Endodermal cell (in vitro differentiated cells): ENCODE data around the gene CENPF. TPM values are rescaled to one million over a fixed set of nuclear protein-coding genes. Genes with fewer than 3 reads are reported as not detected.

Experiments used
- DNase-seq: peaks from one replicate; pipeline ENCODE4 v3.0.0-alpha.2; 2017
- H3K27ac ChIP-seq: 2 replicates; pipeline ENCODE4 v1.5.1; 2013; ENCODE audit warnings: mild to moderate bottlenecking, low read depth, low read length, moderate library complexity
- H3K27me3 ChIP-seq: 2 replicates; pipeline ENCODE4 v1.6.1; 2013; ENCODE audit warnings: mild to moderate bottlenecking, low read length, moderate library complexity; ENCODE audit not compliant: insufficient read depth, control insufficient read depth, poor library complexity, severe bottlenecking
- H3K36me3 ChIP-seq: 2 replicates; pipeline ENCODE4 v1.7.0; 2013; ENCODE audit warnings: mild to moderate bottlenecking, low read length, moderate library complexity; ENCODE audit not compliant: control insufficient read depth, insufficient read depth
- H3K4me1 ChIP-seq: one replicate; pipeline ENCODE4 v1.7.0; 2013; ENCODE audit warnings: low read length; ENCODE audit not compliant: control insufficient read depth, insufficient read depth
- H3K4me3 ChIP-seq: 2 replicates; pipeline ENCODE4 v1.5.1; 2013; ENCODE audit warnings: mild to moderate bottlenecking, low read length, moderate library complexity
- H3K9ac ChIP-seq: 2 replicates; pipeline ENCODE4 v1.6.1; 2013; ENCODE audit warnings: mild to moderate bottlenecking, low read length, moderate library complexity; ENCODE audit not compliant: poor library complexity, severe bottlenecking; ENCODE audit errors: extremely low read depth
- H3K9me3 ChIP-seq: 2 replicates; pipeline ENCODE4 v1.6.1; 2013; ENCODE audit warnings: mild to moderate bottlenecking, low read length, moderate library complexity; ENCODE audit not compliant: control insufficient read depth
- H3K27ac Mint-ChIP-seq: 2 replicates; pipeline ENCODE4 v1.8.0; 2020; ENCODE audit warnings: mixed read lengths
- H3K27me3 Mint-ChIP-seq: 2 replicates; pipeline ENCODE4 v1.8.0; 2021; ENCODE audit warnings: mild to moderate bottlenecking, mixed read lengths; ENCODE audit not compliant: insufficient read depth
- H3K36me3 Mint-ChIP-seq: 2 replicates; pipeline ENCODE4 v1.8.0; 2020; ENCODE audit warnings: low read depth, mixed read lengths
- H3K4me1 Mint-ChIP-seq: 2 replicates; pipeline ENCODE4 v1.8.0; 2020; ENCODE audit warnings: mixed read lengths
- H3K4me3 Mint-ChIP-seq: 2 replicates; pipeline ENCODE4 v1.8.0; 2020; ENCODE audit warnings: mild to moderate bottlenecking, moderate library complexity, mixed read lengths
- H3K9me3 Mint-ChIP-seq: 2 replicates; pipeline ENCODE4 v1.8.0; 2020; ENCODE audit warnings: mild to moderate bottlenecking, mixed read lengths
- CTCF ChIP-seq: fragments of 200-600 bp; sonication (generic); conservative IDR thresholded peaks from 2 replicates; pipeline ENCODE4 v1.5.0; 2021; ENCODE audit warnings: antibody characterized with exemption, mild to moderate bottlenecking
- WGBS, 2 experiments: methylation state at CpG; one replicate each; pipeline versions ENCODE4 v1.1.5 to v1.1.7; 2013; ENCODE audit warnings: missing lambda C conversion rate in 2 of 2, mixed read lengths in 1 of 2; ENCODE audit not compliant: insufficient coverage in 1 of 2, insufficient read length in 1 of 2; 5-methylcytosine and 5-hydroxymethylcytosine counted together
- total RNA-seq, 2 donors: library from RNA; stranded (reverse); fragmentation: NEBNext Ultra II Directional in 1 of 2; extraction: Animal tissue kit (Norgen Biotek cat#: 25700) in 1 of 2; gene quantifications; 2 replicates in 1 of 2; 3 replicates in 1 of 2; pipeline ENCODE4 v1.2.1, GENCODE V29; 2021

Gene CENPF
- total RNA-seq, 2 donors from 2014 or later, result 77.2 to 87.2 TPM

GRCh38 chr1:214581785-214582184, 21.2 kb upstream of the CENPF start:
- Histone ChIP-seq H3K9me3 (peaks cover 8% of the 10 kb centered on the region), H3K27ac (no peak overlapping the region), H3K9ac (no peak overlapping the region), H3K4me3 (no peak overlapping the region), H3K4me1 (peaks cover 9% of the 10 kb centered on the region), H3K27me3 (peaks cover 8% of the 10 kb centered on the region), H3K36me3 (no peaks in the 10 kb centered on the region)
- peak overlapping the region; percentile 26 for H3K27ac Mint-ChIP-seq
- DNase-seq, result peak; percentile 59
- 48 to 57% methylated on average over 1 to 2 of the region's 2 CpGs for WGBS, 2 experiments
- H3K4me1 Mint-ChIP-seq, result peaks cover 11% of the 10 kb centered on the region
- H3K4me3 Mint-ChIP-seq, result no peak overlapping the region
- peaks cover 3% of the 10 kb centered on the region for H3K27me3 Mint-ChIP-seq
- peaks cover 13% of the 10 kb centered on the region for H3K9me3 Mint-ChIP-seq
- TF ChIP-seq CTCF, result no peak
- H3K36me3 Mint-ChIP-seq, result peaks cover under 1% of the 10 kb centered on the region

DNA sequence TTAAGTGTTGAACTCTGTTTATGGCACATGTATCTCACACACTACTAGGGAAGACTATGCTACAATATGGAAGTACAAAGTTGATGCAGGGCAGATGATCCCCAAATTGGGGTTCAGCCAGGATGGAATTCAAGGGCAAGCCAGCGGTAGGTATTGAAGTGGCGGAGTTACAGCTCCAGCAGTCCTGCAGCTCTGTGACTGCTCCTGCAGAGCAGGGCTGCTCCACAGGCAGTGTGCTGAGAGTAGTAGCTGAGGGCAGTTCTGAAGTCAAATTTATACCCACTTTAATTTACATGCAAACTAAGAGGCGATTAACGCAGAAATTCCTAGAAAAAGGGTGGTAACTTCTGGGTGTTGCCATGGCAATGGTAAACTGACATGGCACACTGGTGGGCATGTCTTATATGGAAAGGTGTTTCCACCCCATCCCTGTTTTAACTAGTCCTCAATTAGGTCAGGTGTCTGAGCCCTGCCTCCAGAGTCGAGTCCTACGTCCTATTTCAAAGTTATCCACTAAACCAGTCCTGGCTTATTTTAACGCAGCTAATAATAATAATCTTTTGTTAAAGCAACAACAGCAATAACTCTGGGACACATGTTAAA, 20.6 kb upstream of the CENPF start:
- peaks cover 3% of the 10 kb centered on the region for H3K27me3 Mint-ChIP-seq
- peaks cover 5% of the 10 kb centered on the region for H3K9me3 ChIP-seq
- DNase-seq, result peak; percentile 75

DNA sequence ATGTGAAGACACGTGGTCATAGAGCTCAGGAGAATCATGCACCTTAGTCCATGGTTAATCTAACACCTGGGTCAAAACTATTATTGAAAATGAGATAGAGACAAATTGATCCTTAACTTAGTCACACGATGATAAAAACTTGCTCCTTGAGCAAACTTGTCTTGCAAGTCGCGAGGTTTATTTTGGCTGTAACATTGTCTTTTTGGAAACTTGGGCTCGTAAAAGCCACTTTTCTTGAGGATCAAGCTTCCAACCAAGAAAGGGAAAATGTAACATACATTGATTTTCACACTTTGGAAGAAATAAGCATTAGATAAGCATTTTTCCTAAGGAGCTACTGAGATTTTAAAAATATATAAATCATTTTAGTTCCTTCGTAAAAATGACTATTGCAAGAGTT, 19.9 kb upstream of the CENPF start:
- Mint-ChIP-seq H3K36me3 (no peaks in the 10 kb centered on the region), H3K27me3 (peaks cover 3% of the 10 kb centered on the region), H3K4me3 (no peak overlapping the region), H3K27ac (no peak overlapping the region), H3K9me3 (peaks cover under 1% of the 10 kb centered on the region), H3K4me1 (peaks cover 11% of the 10 kb centered on the region)
- Histone ChIP-seq H3K9ac (no peak overlapping the region), H3K36me3 (no peaks in the 10 kb centered on the region), H3K27me3 (peaks cover 8% of the 10 kb centered on the region), H3K4me3 (no peak overlapping the region), H3K27ac (no peak overlapping the region), H3K4me1 (peaks cover 9% of the 10 kb centered on the region), H3K9me3 (no peaks in the 10 kb centered on the region)
- TF ChIP-seq CTCF, result no peak
- 90 to 97% methylated on average over 5 to 6 of the region's 6 CpGs for WGBS, 2 experiments
- DNase-seq, result no peak

More for the DNA sequence above, 20.6 kb upstream of the CENPF start:
- Mint-ChIP-seq H3K4me1 (peaks cover 11% of the 10 kb centered on the region), H3K4me3 (no peak overlapping the region), H3K36me3 (no peaks in the 10 kb centered on the region), H3K27ac (no peak overlapping the region), H3K9me3 (peaks cover 7% of the 10 kb centered on the region)
- H3K27me3 ChIP-seq, result peaks cover 8% of the 10 kb centered on the region
- TF ChIP-seq CTCF, result no peak
- no peak overlapping the region for H3K27ac ChIP-seq
- WGBS, 2 experiments, result 72% methylated on average over 7 of the region's 7 CpGs; no CpG with 5 or more reads in 1 of the 2 experiments
- no peak overlapping the region for H3K9ac ChIP-seq
- no peak overlapping the region for H3K4me3 ChIP-seq
- H3K36me3 ChIP-seq, result no peaks in the 10 kb centered on the region
- H3K4me1 ChIP-seq, result peaks cover 9% of the 10 kb centered on the region
